Prostate gland (tissue), 2 donors: Measurements from ENCODE around the gene ILK. TPM values are rescaled to one million over a fixed set of nuclear protein-coding genes. Genes with fewer than 3 reads are reported as not detected.

Source experiments
- DNase-seq: peaks from one replicate; pipeline ENCODE4 v3.0.0-alpha.2; 2019; ENCODE audit warnings: low spot score
- H3K27ac ChIP-seq, 2 donors: fragments of 200-600 bp; sonication (generic); 2 replicates each; pipeline ENCODE4 v1.5.1; 2017 to 2019
- H3K27me3 ChIP-seq: fragments of 200-600 bp; sonication (generic); replicated peaks from 2 replicates; pipeline ENCODE4 v1.5.1; 2019; ENCODE audit not compliant: insufficient read depth
- H3K36me3 ChIP-seq, 2 donors: fragments of 200-600 bp; sonication (generic); 1 replicate in 1 of 2; 2 replicates in 1 of 2; pipeline versions ENCODE4 v1.5.1 to v1.8.1; 2017 to 2019
- H3K4me1 ChIP-seq: fragments of 200-600 bp; sonication (generic); replicated peaks from 2 replicates; pipeline ENCODE4 v1.5.1; 2019
- H3K4me3 ChIP-seq, 2 donors: fragments of 200-600 bp; sonication (generic); 2 replicates each; pipeline ENCODE4 v1.5.1; 2017 to 2019
- H3K9me3 ChIP-seq: fragments of 200-600 bp; sonication (generic); 2 replicates; pipeline ENCODE4 v1.5.1; 2017
- POLR2A ChIP-seq: fragments of 450-650 bp; IDR thresholded peaks from one replicate; pipeline ENCODE4 v1.6.1; 2016; ENCODE audit warnings: antibody characterized with exemption, mild to moderate bottlenecking
- POLR2AphosphoS5 ChIP-seq: sonication (generic); formaldehyde crosslinking; IDR thresholded peaks from one replicate; pipeline ENCODE4 v1.6.1; 2017; ENCODE audit warnings: antibody characterized with exemption
- WGBS: methylation state at CpG from one replicate; pipeline ENCODE4 v1.1.5; 2018; 5-methylcytosine and 5-hydroxymethylcytosine counted together
- intact Hi-C: fragments of 100-400 bp; cut with DNase I; formaldehyde crosslinking; loops from one replicate; pipeline ENCODE4 v1.14.2; 2022
- total RNA-seq, 2 donors: library from RNA; depleted of rRNA; stranded (reverse); fragments of >200 nt; gene quantifications; one replicate each; pipeline ENCODE4 v1.1.0, GENCODE V29; 2016
- TF ChIP-seq, protein P1 (sequence below), 4 experiments: fragments of 200-600 bp in 2 of 4; fragments of 450-650 bp in 2 of 4; sonication (generic) in 2 of 4; IDR thresholded peaks; 1 replicate in 3 of 4; 2 replicates in 1 of 4; pipeline ENCODE4 v1.5.1; 2016 to 2019; ENCODE audit warnings: antibody characterized with exemption in 4 of 4, mild to moderate bottlenecking in 2 of 4, moderate library complexity in 2 of 4

ILK gene
- total RNA-seq, 2 donors from 2014 or later = 172 to 195 TPM

DNA sequence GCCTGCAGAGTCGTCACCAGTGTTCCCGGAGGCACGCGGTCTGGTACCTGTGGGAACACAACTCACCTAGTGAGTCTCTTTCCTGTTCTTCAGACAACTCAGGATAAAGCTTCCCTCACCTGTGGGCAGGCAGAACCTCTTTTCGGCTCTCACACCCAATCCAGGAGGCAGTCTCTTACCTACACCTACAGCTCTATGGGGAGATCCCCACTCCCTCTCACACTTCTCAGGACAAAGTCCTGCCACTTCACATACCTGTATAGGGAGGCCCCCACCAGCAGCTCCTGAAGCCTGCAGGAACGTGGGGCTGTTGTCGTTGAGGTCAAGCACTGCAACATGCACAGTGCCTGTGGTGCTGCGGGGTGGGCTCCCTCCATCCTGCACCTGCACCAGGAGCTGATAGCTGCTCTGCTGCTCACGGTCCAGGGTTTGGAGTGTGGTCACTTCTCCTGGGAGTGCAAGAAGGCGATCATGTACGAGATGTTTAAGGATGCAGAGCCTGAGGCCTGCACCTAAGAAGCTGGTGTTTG lies 27.9 kb downstream of the ILK start:
- H3K4me1 ChIP-seq = no peaks in the 10 kb centered on the region
- H3K36me3 ChIP-seq = no peaks in the 10 kb centered on the region
- no peak overlapping the region for H3K4me3 ChIP-seq
- H3K27ac ChIP-seq = no peak overlapping the region
- H3K27me3 ChIP-seq = no peaks in the 10 kb centered on the region
- 94% methylated on average over 11 of the region's 11 CpGs for WGBS
- TF ChIP-seq POLR2AphosphoS5 (no peak), POLR2A (no peak)
- DNase-seq = no peak
- intact Hi-C loops = no loop called here
- H3K9me3 ChIP-seq = no peaks in the 10 kb centered on the region

DNA sequence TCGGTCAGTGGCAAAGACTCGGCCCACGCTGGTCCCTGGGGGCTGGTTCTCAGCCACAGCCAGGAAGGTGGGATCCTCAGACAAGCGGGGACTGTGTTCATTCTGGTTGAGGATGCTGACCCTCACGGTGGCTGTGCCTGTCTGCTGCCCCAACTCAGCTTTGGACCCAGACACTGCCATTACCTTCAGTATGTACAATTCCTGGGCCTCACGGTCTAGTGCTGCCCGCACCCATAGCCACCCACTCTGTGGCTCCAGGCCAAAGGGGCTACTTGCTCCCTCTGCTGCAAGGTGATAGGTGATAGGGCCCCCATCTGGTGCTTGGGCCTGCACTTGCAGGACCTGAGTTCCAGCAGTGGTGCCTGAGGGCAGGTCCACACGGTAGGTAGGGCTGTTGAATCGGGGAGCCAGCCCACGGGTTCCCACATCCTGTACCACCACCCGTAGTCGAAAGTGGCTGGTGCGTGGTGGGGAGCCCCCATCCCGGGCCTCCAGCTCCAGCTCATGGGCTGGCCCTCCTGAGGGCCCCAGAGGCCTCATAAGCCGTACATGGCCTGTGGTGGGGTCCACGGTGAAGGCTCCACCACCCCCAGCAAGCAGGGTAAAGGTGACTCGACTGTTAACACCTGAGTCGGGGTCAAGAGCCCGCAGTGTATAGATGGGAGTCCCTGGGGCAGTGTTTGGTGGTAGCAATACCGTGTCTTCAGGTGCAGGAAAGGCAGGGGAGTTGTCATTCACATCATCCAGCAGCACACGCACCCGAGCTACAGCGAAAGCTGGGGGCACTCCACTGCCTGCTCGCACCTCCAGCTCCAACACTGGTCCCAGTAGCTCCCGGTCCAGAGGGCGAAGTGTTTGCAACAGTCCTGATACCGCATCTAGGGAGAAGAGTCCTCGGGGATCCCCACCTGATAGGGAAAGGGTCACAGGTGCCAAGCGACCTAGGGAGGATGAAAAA lies 28.8 kb downstream of the ILK start:
- intact Hi-C loops = no loop called here
- no peak overlapping the region for H3K27ac ChIP-seq
- H3K4me3 ChIP-seq = no peak overlapping the region
- DNase-seq = no peak
- TF ChIP-seq POLR2AphosphoS5 (no peak), POLR2A (no peak)
- TF ChIP-seq, protein P1, sequence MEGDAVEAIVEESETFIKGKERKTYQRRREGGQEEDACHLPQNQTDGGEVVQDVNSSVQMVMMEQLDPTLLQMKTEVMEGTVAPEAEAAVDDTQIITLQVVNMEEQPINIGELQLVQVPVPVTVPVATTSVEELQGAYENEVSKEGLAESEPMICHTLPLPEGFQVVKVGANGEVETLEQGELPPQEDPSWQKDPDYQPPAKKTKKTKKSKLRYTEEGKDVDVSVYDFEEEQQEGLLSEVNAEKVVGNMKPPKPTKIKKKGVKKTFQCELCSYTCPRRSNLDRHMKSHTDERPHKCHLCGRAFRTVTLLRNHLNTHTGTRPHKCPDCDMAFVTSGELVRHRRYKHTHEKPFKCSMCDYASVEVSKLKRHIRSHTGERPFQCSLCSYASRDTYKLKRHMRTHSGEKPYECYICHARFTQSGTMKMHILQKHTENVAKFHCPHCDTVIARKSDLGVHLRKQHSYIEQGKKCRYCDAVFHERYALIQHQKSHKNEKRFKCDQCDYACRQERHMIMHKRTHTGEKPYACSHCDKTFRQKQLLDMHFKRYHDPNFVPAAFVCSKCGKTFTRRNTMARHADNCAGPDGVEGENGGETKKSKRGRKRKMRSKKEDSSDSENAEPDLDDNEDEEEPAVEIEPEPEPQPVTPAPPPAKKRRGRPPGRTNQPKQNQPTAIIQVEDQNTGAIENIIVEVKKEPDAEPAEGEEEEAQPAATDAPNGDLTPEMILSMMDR (IDR thresholded peaks at IDR 0.05) = no peak
- H3K36me3 ChIP-seq = no peaks in the 10 kb centered on the region
- WGBS = 90% methylated on average over 27 of the region's 29 CpGs
- H3K9me3 ChIP-seq = no peaks in the 10 kb centered on the region
- no peaks in the 10 kb centered on the region for H3K27me3 ChIP-seq
- no peaks in the 10 kb centered on the region for H3K4me1 ChIP-seq

DNA sequence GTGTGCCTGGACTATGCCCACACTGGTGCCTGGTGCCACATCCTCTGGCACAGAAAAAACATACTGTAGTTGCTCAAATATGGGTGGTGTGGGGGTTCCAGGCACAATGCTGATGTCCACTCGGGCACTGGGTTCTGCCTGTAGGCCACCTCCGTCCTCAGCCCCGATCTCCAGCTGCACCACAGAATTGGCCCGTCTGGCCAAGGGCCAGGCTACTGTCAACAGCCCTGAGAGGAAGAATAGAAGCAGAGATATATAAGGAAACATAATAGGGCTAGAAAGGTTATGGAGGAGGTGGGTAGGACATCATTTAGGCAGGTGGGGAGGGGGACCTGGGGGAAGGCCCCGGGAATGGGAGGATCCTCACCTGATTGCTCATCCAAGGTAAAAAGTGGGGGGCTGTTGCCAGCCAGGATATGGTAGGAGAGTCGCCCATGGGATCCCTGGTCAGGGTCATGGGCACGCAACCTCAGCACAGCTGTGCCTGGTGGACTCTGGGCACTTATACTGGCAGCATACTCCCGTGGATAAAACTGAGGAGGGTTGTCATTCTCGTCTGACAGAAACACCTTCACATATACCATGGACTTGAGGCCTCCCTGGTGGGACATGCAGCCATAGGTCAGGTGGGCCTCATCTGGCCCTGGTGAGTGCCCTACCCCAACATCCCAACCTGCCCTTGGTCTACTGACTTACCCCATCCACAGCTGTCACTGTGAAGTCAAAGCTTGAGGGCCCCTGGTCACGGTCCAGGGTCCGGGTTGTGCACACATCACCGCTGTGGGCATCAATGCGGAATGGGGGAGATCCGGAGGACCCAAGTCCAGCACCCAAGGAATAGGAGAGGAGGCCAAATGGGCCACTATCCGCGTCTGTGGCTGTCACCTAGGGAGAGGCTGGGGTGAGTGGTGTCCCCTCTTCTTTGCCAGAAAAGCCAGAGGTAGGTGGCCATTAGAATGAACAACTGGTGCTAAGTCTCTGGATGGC lies 30.1 kb downstream of the ILK start:
- no peaks in the 10 kb centered on the region for H3K4me1 ChIP-seq

DNA sequence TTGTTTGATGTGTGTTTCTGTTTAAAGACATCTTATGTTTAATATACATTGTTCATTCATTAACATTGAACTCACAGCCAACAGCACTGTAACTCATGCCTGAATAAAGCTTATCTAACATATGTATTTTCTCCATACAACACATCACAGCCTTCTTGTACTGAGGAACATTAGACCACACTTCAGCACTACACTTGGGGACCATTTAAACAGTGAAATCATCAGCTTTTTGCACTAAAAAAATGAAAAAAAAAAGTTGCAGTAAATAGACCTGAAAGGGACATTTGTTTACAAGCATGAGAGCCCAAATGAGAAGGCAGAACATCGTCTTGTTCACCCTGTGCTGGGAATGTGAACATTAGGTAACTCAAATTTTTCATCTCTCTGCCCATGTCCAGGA lies 31.0 kb downstream of the ILK start:
- DNase-seq = no peak
- intact Hi-C loops = no loop called here
- Histone ChIP-seq H3K27me3 (no peaks in the 10 kb centered on the region), H3K4me1 (no peaks in the 10 kb centered on the region), H3K27ac (no peak overlapping the region), H3K9me3 (no peaks in the 10 kb centered on the region), H3K4me3 (no peak overlapping the region), H3K36me3 (no peaks in the 10 kb centered on the region)
- 47% methylated on average over 1 of the region's 1 CpG for WGBS
- TF ChIP-seq POLR2AphosphoS5 (no peak), POLR2A (no peak)
- TF ChIP-seq, protein P1 (IDR thresholded peaks at IDR 0.05) = no peak

More for the DNA sequence above, 30.1 kb downstream of the ILK start:
- H3K4me3 ChIP-seq = no peak overlapping the region
- TF ChIP-seq POLR2A (no peak), POLR2AphosphoS5 (no peak)
- TF ChIP-seq, protein P1 (IDR thresholded peaks at IDR 0.05) = no peak
- no peaks in the 10 kb centered on the region for H3K27me3 ChIP-seq
- DNase-seq = no peak
- H3K27ac ChIP-seq = no peak overlapping the region
- no peaks in the 10 kb centered on the region for H3K36me3 ChIP-seq
- no peaks in the 10 kb centered on the region for H3K9me3 ChIP-seq
- 86% methylated on average over 14 of the region's 16 CpGs for WGBS
- intact Hi-C loops = no loop called here
